ENCODE results near the gene RALGPS2.

Gene RALGPS2

DNA sequence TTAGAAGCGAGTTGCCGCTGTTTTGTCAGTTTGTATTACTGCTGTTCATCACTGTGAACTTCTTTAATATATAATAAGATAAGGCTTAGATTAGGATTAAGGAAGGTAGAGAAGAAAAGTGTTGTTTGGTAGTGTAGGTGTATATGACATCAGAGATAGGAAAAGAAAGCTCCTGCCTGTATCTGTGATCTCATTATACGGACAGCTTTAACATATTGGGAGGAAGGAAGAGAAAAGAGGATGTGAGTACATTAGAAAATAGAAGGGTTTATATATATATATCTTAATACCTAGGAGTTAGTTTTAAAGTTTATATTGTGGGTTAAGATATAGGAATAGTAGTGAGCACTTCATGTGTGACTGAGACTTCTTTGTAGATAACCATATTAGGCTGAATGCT, 71.0 kb downstream of the RALGPS2 start (continued):
- TF ChIP-seq, protein P1, sequence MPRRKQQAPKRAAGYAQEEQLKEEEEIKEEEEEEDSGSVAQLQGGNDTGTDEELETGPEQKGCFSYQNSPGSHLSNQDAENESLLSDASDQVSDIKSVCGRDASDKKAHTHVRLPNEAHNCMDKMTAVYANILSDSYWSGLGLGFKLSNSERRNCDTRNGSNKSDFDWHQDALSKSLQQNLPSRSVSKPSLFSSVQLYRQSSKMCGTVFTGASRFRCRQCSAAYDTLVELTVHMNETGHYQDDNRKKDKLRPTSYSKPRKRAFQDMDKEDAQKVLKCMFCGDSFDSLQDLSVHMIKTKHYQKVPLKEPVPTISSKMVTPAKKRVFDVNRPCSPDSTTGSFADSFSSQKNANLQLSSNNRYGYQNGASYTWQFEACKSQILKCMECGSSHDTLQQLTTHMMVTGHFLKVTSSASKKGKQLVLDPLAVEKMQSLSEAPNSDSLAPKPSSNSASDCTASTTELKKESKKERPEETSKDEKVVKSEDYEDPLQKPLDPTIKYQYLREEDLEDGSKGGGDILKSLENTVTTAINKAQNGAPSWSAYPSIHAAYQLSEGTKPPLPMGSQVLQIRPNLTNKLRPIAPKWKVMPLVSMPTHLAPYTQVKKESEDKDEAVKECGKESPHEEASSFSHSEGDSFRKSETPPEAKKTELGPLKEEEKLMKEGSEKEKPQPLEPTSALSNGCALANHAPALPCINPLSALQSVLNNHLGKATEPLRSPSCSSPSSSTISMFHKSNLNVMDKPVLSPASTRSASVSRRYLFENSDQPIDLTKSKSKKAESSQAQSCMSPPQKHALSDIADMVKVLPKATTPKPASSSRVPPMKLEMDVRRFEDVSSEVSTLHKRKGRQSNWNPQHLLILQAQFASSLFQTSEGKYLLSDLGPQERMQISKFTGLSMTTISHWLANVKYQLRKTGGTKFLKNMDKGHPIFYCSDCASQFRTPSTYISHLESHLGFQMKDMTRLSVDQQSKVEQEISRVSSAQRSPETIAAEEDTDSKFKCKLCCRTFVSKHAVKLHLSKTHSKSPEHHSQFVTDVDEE (CRISPR knock-in tag; IDR thresholded peaks at IDR 0.05), result no peak
- no peak for TF ChIP-seq CSDC2 (CRISPR knock-in tag; IDR thresholded peaks at IDR 0.05)
- TF ChIP-seq OSR1 (CRISPR knock-in tag; IDR thresholded peaks at IDR 0.05), result no peak
- no peak for TF ChIP-seq ARNTL (CRISPR knock-in tag; IDR thresholded peaks at IDR 0.05; ENCODE audit: borderline replicate concordance, low read depth)
- TF ChIP-seq, protein P2, sequence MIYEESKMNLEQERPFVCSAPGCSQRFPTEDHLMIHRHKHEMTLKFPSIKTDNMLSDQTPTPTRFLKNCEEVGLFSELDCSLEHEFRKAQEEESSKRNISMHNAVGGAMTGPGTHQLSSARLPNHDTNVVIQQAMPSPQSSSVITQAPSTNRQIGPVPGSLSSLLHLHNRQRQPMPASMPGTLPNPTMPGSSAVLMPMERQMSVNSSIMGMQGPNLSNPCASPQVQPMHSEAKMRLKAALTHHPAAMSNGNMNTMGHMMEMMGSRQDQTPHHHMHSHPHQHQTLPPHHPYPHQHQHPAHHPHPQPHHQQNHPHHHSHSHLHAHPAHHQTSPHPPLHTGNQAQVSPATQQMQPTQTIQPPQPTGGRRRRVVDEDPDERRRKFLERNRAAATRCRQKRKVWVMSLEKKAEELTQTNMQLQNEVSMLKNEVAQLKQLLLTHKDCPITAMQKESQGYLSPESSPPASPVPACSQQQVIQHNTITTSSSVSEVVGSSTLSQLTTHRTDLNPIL (CRISPR knock-in tag; IDR thresholded peaks at IDR 0.05; ENCODE audit: low read depth), result no peak
- no peak for TF ChIP-seq TCF4 (CRISPR knock-in tag; IDR thresholded peaks at IDR 0.05; ENCODE audit: borderline replicate concordance)
- no peak for TF ChIP-seq ESRRG (CRISPR knock-in tag; IDR thresholded peaks at IDR 0.05)
- no peak for TF ChIP-seq TOX (CRISPR knock-in tag; IDR thresholded peaks at IDR 0.05; ENCODE audit: borderline replicate concordance)
- no peak for TF ChIP-seq ZC3H10 (CRISPR knock-in tag; IDR thresholded peaks at IDR 0.05)
- TF ChIP-seq BACH2 (CRISPR knock-in tag; IDR thresholded peaks at IDR 0.05; ENCODE audit: borderline replicate concordance), result no peak
- no peak for TF ChIP-seq ISL1 (CRISPR knock-in tag; IDR thresholded peaks at IDR 0.05)
- TF ChIP-seq SNAI2 (CRISPR knock-in tag; IDR thresholded peaks at IDR 0.05), result no peak

DNA sequence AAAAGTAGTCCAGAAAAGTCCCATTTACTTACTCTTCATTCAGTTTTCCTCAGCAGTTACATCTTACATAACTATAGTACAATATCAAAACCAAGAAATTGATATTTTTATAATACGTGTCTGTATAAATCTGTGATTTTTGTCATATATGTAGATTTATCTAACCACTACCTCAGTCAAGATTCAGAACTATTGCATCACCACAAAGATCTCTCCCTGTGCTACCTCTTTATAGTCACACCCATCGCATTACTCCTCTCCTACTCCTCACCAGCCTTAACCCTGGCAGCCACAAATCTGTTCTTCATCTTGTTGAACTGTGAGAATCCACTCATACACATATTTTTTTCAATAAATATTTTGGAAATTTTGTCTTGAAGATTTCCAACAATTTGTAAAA, 72.5 kb downstream of the RALGPS2 start:
- ATAC-seq, result no peak
- TF ChIP-seq CSDC2 (CRISPR knock-in tag; IDR thresholded peaks at IDR 0.05), result no peak

DNA sequence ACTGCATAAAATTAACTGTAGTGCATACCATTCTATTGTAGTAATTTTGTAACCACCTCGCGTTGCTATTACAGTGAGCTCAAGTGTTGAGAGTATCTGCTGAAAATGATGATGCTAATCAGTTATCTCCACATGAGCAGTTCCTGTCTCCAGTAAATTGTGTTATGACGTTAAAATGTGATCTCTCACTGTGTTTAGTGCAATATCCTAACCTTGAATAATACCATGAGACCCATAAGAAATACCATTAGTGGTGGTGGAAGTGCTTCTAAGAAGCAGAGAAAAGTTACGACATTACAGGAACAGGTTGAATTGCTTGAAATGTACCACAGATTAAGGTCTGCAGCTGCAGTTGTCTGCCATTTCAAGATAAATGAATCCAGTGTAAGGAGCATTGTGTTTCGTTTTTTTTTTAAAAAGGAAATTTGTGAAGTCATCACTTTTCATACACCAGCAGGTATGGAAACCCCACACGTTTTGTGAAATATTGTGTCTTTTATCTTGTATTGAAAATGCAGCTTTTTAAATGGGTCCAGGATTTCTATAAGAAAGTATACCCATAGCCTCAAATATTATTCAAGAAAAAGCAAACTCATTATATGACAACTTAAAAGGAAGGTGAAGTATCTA, 73.3 kb downstream of the RALGPS2 start:
- TF ChIP-seq, protein P3, sequence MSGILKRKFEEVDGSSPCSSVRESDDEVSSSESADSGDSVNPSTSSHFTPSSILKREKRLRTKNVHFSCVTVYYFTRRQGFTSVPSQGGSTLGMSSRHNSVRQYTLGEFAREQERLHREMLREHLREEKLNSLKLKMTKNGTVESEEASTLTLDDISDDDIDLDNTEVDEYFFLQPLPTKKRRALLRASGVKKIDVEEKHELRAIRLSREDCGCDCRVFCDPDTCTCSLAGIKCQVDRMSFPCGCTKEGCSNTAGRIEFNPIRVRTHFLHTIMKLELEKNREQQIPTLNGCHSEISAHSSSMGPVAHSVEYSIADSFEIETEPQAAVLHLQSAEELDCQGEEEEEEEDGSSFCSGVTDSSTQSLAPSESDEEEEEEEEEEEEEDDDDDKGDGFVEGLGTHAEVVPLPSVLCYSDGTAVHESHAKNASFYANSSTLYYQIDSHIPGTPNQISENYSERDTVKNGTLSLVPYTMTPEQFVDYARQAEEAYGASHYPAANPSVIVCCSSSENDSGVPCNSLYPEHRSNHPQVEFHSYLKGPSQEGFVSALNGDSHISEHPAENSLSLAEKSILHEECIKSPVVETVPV (CRISPR knock-in tag; IDR thresholded peaks at IDR 0.05), result no peak
- TF ChIP-seq GLIS3 (CRISPR knock-in tag; IDR thresholded peaks at IDR 0.05) (no peak), ZNF8 (CRISPR knock-in tag; IDR thresholded peaks at IDR 0.05) (no peak), ZNF565 (CRISPR knock-in tag; conservative IDR thresholded peaks at IDR 0.05; ENCODE audit: low read depth) (no peak), ESRRG (CRISPR knock-in tag; IDR thresholded peaks at IDR 0.05) (no peak), TOX (CRISPR knock-in tag; IDR thresholded peaks at IDR 0.05; ENCODE audit: borderline replicate concordance) (no peak), PPARA (CRISPR knock-in tag; IDR thresholded peaks at IDR 0.05; ENCODE audit: borderline replicate concordance) (no peak), TCF4 (CRISPR knock-in tag; IDR thresholded peaks at IDR 0.05; ENCODE audit: borderline replicate concordance) (no peak), SNAI2 (CRISPR knock-in tag; IDR thresholded peaks at IDR 0.05) (no peak), OSR1 (CRISPR knock-in tag; IDR thresholded peaks at IDR 0.05) (no peak), ARNTL (CRISPR knock-in tag; IDR thresholded peaks at IDR 0.05; ENCODE audit: borderline replicate concordance, low read depth) (no peak), ZFP3 (CRISPR knock-in tag; IDR thresholded peaks at IDR 0.05) (no peak), CSDC2 (CRISPR knock-in tag; IDR thresholded peaks at IDR 0.05) (no peak), ISL1 (CRISPR knock-in tag; IDR thresholded peaks at IDR 0.05) (no peak), BACH2 (CRISPR knock-in tag; IDR thresholded peaks at IDR 0.05; ENCODE audit: borderline replicate concordance) (no peak), ZC3H10 (CRISPR knock-in tag; IDR thresholded peaks at IDR 0.05) (no peak)
- TF ChIP-seq, protein P1 (CRISPR knock-in tag; IDR thresholded peaks at IDR 0.05), result no peak
- TF ChIP-seq, protein P4, sequence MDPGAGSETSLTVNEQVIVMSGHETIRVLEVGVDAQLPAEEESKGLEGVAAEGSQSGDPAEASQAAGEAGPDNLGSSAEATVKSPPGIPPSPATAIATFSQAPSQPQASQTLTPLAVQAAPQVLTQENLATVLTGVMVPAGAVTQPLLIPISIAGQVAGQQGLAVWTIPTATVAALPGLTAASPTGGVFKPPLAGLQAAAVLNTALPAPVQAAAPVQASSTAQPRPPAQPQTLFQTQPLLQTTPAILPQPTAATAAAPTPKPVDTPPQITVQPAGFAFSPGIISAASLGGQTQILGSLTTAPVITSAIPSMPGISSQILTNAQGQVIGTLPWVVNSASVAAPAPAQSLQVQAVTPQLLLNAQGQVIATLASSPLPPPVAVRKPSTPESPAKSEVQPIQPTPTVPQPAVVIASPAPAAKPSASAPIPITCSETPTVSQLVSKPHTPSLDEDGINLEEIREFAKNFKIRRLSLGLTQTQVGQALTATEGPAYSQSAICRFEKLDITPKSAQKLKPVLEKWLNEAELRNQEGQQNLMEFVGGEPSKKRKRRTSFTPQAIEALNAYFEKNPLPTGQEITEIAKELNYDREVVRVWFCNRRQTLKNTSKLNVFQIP (CRISPR knock-in tag; IDR thresholded peaks at IDR 0.05; ENCODE audit: borderline replicate concordance, low read depth), result no peak
- ATAC-seq, result no peak
